GM21360 (cell line): ENCODE results near the gene PRPF18.

Source experiments
- ATAC-seq: cut with Tn5 transposase; IDR thresholded peaks from one replicate; pipeline ENCODE4 v1.9.1; 2021; ENCODE audit warnings: mild to moderate bottlenecking, moderate library complexity; ENCODE audit not compliant: unreplicated experiment

PRPF18 gene

GRCh38 chr10:13665516-13666262 is 78.9 kb downstream of the PRPF18 start:
- ATAC-seq, result no peak

GRCh38 chr10:13668126-13668525 is 81.4 kb downstream of the PRPF18 start:
- no peak for ATAC-seq

GRCh38 chr10:13669182-13669855 is 82.6 kb downstream of the PRPF18 start:
- no peak for ATAC-seq

- ATAC-seq, result no peak
These were observed 83.1 kb downstream of the PRPF18 start for GRCh38 chr10:13669901-13670300.

GRCh38 chr10:13670311-13670710 is 83.5 kb downstream of the PRPF18 start:
- no peak for ATAC-seq

GRCh38 chr10:13671904-13672303 is 85.1 kb downstream of the PRPF18 start:
- no peak for ATAC-seq

GRCh38 chr10:13672548-13672947 is 85.8 kb downstream of the PRPF18 start:
- ATAC-seq, result no peak

- no peak for ATAC-seq
These were observed 86.4 kb downstream of the PRPF18 start for GRCh38 chr10:13673156-13673555.

GRCh38 chr10:13674645-13675588 is 88.2 kb downstream of the PRPF18 start:
- ATAC-seq, result no peak

- no peak for ATAC-seq
These were observed 91.5 kb downstream of the PRPF18 start for GRCh38 chr10:13678101-13678843.
